CD14-positive monocyte (primary cell): ENCODE data around the gene LHX3. TPM values are rescaled to one million over a fixed set of nuclear protein-coding genes. Genes with fewer than 3 reads are reported as not detected.

Experiments used
- DNase-seq, 3 donors: peaks; one replicate each; pipeline ENCODE4 v3.0.0-alpha.2; 2011 to 2022
- H2AFZ ChIP-seq: 2 replicates; pipeline ENCODE4 v1.6.0; 2012; ENCODE audit warnings: mild to moderate bottlenecking, low read depth, low read length, inconsistent platforms; ENCODE audit not compliant: insufficient read depth, poor library complexity, severe bottlenecking
- H3K27ac ChIP-seq, 2 donors: 1 replicate in 1 of 2; 2 replicates in 1 of 2; pipeline ENCODE4 v1.5.1; 2012 to 2013; ENCODE audit warnings: low read length in 2 of 2, control low read depth in 1 of 2, inconsistent platforms in 1 of 2, low read depth in 1 of 2, mild to moderate bottlenecking in 1 of 2
- H3K27me3 ChIP-seq, 2 donors: one replicate each; pipeline versions ENCODE4 v1.6.0 to v1.6.1; 2011 to 2013; ENCODE audit warnings: low read length in 2 of 2; ENCODE audit not compliant: control insufficient read depth in 2 of 2, insufficient read depth in 2 of 2
- H3K36me3 ChIP-seq, 2 donors: replicated peaks in 1 of 2; 1 replicate in 1 of 2; 2 replicates in 1 of 2; pipeline versions ENCODE4 v1.5.1 to v1.6.1; 2012 to 2013; ENCODE audit warnings: low read length in 2 of 2, control low read depth in 1 of 2, inconsistent platforms in 1 of 2, mild to moderate bottlenecking in 1 of 2; ENCODE audit not compliant: insufficient read depth in 2 of 2, control insufficient read depth in 1 of 2
- H3K4me1 ChIP-seq, 2 donors: 1 replicate in 1 of 2; 2 replicates in 1 of 2; pipeline versions ENCODE4 v1.5.1 to v1.6.1; 2012 to 2013; ENCODE audit warnings: low read length in 2 of 2, control low read depth in 1 of 2, inconsistent platforms in 1 of 2, mild to moderate bottlenecking in 1 of 2, moderate library complexity in 1 of 2; ENCODE audit not compliant: insufficient read depth in 2 of 2, control insufficient read depth in 1 of 2
- H3K4me2 ChIP-seq: replicated peaks from 2 replicates; pipeline ENCODE3; 2012; ENCODE audit warnings: low read length, moderate library complexity, mild to moderate bottlenecking; ENCODE audit not compliant: poor library complexity, severe bottlenecking; ENCODE audit errors: extremely low read depth
- H3K4me3 ChIP-seq, 3 experiments: fragments of 200-600 bp in 1 of 3; sonication (generic) in 1 of 3; replicated peaks in 1 of 3; 1 replicate in 2 of 3; 2 replicates in 1 of 3; pipeline ENCODE4 v1.5.1; 2011 to 2013; ENCODE audit warnings: low read length in 3 of 3, mild to moderate bottlenecking in 3 of 3, control low read depth in 2 of 3, low read depth in 2 of 3, inconsistent platforms in 1 of 3, moderate library complexity in 1 of 3
- H3K79me2 ChIP-seq: 2 replicates; pipeline ENCODE4 v1.6.0; 2012; ENCODE audit warnings: mild to moderate bottlenecking, control low read depth, inconsistent platforms, low read length, moderate library complexity; ENCODE audit not compliant: insufficient read depth
- H3K9ac ChIP-seq: 2 replicates; pipeline ENCODE4 v1.6.0; 2017; ENCODE audit warnings: low read length, mild to moderate bottlenecking; ENCODE audit not compliant: insufficient read depth, poor library complexity, severe bottlenecking
- H3K9me3 ChIP-seq, 2 donors: replicated peaks in 1 of 2; 1 replicate in 1 of 2; 2 replicates in 1 of 2; pipeline versions ENCODE4 v1.5.1 to v1.6.1; 2012 to 2013; ENCODE audit warnings: low read length in 2 of 2, control low read depth in 1 of 2; ENCODE audit not compliant: control insufficient read depth in 1 of 2, insufficient read depth in 1 of 2
- H4K20me1 ChIP-seq: 2 replicates; pipeline ENCODE4 v1.6.0; 2012; ENCODE audit warnings: mild to moderate bottlenecking, low read length, control low read depth, moderate library complexity; ENCODE audit not compliant: insufficient read depth
- H3K27ac Mint-ChIP-seq, 7 donors: one replicate each; pipeline ENCODE4 v1.8.0; 2020; ENCODE audit warnings: mild to moderate bottlenecking in 7 of 7, mixed read lengths in 7 of 7, moderate library complexity in 6 of 7, inconsistent platforms in 2 of 7
- H3K27me3 Mint-ChIP-seq, 3 donors: one replicate each; pipeline ENCODE4 v1.8.0; 2021 to 2022; ENCODE audit warnings: low read depth in 3 of 3, mild to moderate bottlenecking in 3 of 3, mixed read lengths in 3 of 3, moderate library complexity in 3 of 3, inconsistent platforms in 1 of 3
- H3K36me3 Mint-ChIP-seq, 2 donors: one replicate each; pipeline ENCODE4 v1.8.0; 2020; ENCODE audit warnings: mixed read lengths in 2 of 2, inconsistent platforms in 1 of 2, mild to moderate bottlenecking in 1 of 2
- H3K4me1 Mint-ChIP-seq: one replicate; pipeline ENCODE4 v1.8.0; 2020; ENCODE audit warnings: mild to moderate bottlenecking, mixed read lengths
- H3K4me3 Mint-ChIP-seq, 2 donors: one replicate each; pipeline ENCODE4 v1.8.0; 2020; ENCODE audit warnings: mild to moderate bottlenecking in 2 of 2, mixed read lengths in 2 of 2, moderate library complexity in 1 of 2
- H3K9me3 Mint-ChIP-seq, 7 donors: one replicate each; pipeline ENCODE4 v1.8.0; 2020 to 2022; ENCODE audit warnings: mixed read lengths in 7 of 7, mild to moderate bottlenecking in 6 of 7, moderate library complexity in 6 of 7, inconsistent platforms in 2 of 7
- WGBS: methylation state at CpG from one replicate; pipeline ENCODE4 v1.1.5; 2013; ENCODE audit warnings: missing lambda C conversion rate; ENCODE audit not compliant: insufficient coverage; 5-methylcytosine and 5-hydroxymethylcytosine counted together
- intact Hi-C, 2 donors: fragments of 100-400 bp; cut with micrococcal nuclease; formaldehyde crosslinking; loops; one replicate each; pipeline versions ENCODE4 v1.15.0 to v1.15.1; 2023
- polyA plus RNA-seq, 3 donors: library from polyadenylated mRNA; depleted of rRNA in 1 of 3; unstranded in 2 of 3; stranded (reverse) in 1 of 3; fragments of 300-500 nt in 2 of 3; fragments of >200 nt in 1 of 3; fragmentation: Illumina TruSeq in 2 of 3; gene quantifications; 1 replicate in 2 of 3; 2 replicates in 1 of 3; pipeline ENCODE4 v1.2.3, GENCODE V29; 2012 to 2021
- TF ChIP-seq, protein P1 (sequence below): fragments of 200-600 bp; IDR thresholded peaks from one replicate; pipeline ENCODE4 v1.8.0; 2022; ENCODE audit warnings: antibody characterized with exemption, mild to moderate bottlenecking

The LHX3 gene
- polyA plus RNA-seq, 3 donors, result not detected

DNA sequence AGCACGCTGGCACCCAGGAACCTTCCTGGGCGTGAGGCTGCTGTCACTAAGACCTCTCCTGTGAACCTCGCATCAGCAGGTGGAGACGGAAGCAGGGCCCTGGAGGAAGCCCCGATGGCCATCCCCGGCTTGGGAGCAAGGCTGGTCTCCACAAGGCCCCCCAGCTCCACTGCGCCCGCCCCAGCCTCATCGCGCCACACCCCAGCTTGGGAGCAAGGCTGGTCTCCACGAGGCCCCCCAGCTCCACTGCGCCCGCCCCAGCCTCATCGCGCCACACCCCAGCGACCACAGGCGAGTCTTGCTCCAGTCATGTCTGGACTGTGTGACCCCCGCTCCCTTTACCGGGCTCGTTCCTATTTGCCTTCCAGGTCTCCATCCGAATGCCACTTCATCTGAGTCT, 29.7 kb upstream of the LHX3 start:
- TF ChIP-seq, protein P1, sequence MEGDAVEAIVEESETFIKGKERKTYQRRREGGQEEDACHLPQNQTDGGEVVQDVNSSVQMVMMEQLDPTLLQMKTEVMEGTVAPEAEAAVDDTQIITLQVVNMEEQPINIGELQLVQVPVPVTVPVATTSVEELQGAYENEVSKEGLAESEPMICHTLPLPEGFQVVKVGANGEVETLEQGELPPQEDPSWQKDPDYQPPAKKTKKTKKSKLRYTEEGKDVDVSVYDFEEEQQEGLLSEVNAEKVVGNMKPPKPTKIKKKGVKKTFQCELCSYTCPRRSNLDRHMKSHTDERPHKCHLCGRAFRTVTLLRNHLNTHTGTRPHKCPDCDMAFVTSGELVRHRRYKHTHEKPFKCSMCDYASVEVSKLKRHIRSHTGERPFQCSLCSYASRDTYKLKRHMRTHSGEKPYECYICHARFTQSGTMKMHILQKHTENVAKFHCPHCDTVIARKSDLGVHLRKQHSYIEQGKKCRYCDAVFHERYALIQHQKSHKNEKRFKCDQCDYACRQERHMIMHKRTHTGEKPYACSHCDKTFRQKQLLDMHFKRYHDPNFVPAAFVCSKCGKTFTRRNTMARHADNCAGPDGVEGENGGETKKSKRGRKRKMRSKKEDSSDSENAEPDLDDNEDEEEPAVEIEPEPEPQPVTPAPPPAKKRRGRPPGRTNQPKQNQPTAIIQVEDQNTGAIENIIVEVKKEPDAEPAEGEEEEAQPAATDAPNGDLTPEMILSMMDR, result no peak
- no peaks in the 10 kb centered on the region for H3K9me3 ChIP-seq
- H3K4me3 Mint-ChIP-seq, result no peak overlapping the region
- H3K4me2 ChIP-seq, result no peak overlapping the region
- H3K4me1 Mint-ChIP-seq, result peaks cover 46% of the 10 kb centered on the region
- H3K27me3 Mint-ChIP-seq, result peaks cover 2 to 3% (median 2%) of the 10 kb centered on the region in 3 donors
- peaks cover 18% of the 10 kb centered on the region for H4K20me1 ChIP-seq
- no peak overlapping the region for H3K4me3 ChIP-seq
- H3K4me1 ChIP-seq, result peaks cover 32 to 43% of the 10 kb centered on the region in 2 donors
- H2AFZ ChIP-seq, result no peak overlapping the region
- no peak overlapping the region for H3K9ac ChIP-seq
- DNase-seq, result no peak
- H3K36me3 ChIP-seq, result peaks cover 0 to 14% of the 10 kb centered on the region in 2 donors
- no peaks in the 10 kb centered on the region for H3K79me2 ChIP-seq
- WGBS, result 95% methylated on average over 21 of the region's 21 CpGs
- peaks cover 22 to 28% of the 10 kb centered on the region in 2 donors for H3K36me3 Mint-ChIP-seq
- H3K9me3 Mint-ChIP-seq, result no peaks in the 10 kb centered on the region
- peak overlapping the region in 1 of 7 donors; percentile 38 for H3K27ac Mint-ChIP-seq
- intact Hi-C loops, result no loop called here
- no peaks in the 10 kb centered on the region for H3K27me3 ChIP-seq
- H3K27ac ChIP-seq, result no peak overlapping the region

DNA sequence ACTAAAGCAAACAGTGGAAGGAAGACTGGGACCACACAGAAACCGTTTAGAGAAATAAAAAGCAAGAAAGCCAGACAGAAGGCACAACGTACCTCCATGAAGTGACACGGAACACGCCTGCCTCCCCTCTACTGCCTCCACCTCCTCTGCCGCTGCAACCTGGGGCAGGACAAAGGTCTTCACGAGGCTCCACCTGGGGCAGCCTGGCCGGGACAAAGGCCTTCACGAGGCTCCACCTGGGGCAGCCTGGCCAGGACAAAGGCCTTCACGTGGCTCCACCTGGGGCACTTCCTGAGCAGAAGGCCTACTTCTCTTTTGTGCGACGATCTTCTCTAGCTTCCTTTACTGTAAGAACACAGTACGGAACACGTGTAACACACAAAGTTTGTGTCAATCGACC, 28.9 kb upstream of the LHX3 start:
- H3K9ac ChIP-seq, result no peak overlapping the region
- no peak overlapping the region for H3K27ac ChIP-seq
- no peak for DNase-seq
- no peaks in the 10 kb centered on the region for H3K79me2 ChIP-seq
- Mint-ChIP-seq H3K27me3 (peaks cover 2 to 3% (median 2%) of the 10 kb centered on the region in 3 donors), H3K27ac (no peak overlapping the region), H3K4me3 (no peak overlapping the region), H3K36me3 (peaks cover 22 to 28% of the 10 kb centered on the region in 2 donors), H3K9me3 (no peaks in the 10 kb centered on the region), H3K4me1 (peaks cover 39% of the 10 kb centered on the region)
- no peak overlapping the region for H2AFZ ChIP-seq
- H3K4me3 ChIP-seq, result no peak overlapping the region
- no peaks in the 10 kb centered on the region for H3K9me3 ChIP-seq
- H3K4me1 ChIP-seq, result peaks cover 25 to 36% of the 10 kb centered on the region in 2 donors
- TF ChIP-seq, protein P1, result no peak
- intact Hi-C loops, result no loop called here
- peaks cover 0 to 14% of the 10 kb centered on the region in 2 donors for H3K36me3 ChIP-seq
- H4K20me1 ChIP-seq, result peaks cover 11% of the 10 kb centered on the region
- 64% methylated on average over 14 of the region's 14 CpGs for WGBS
- H3K4me2 ChIP-seq, result no peak overlapping the region
- no peaks in the 10 kb centered on the region for H3K27me3 ChIP-seq
